ENCODE data around the gene SP100.

- no peak for TF ChIP-seq CTCF (IDR thresholded peaks at IDR 0.05)
- TF ChIP-seq POLR2A (IDR thresholded peaks at IDR 0.05) = no peak
These were observed 170.5 kb downstream of the SP100 start for GRCh38 chr2:230586328-230586982.

Data from right lobe of liver (tissue), 4 donors.